Measurements from ENCODE around the gene RPL32. TPM values are rescaled to one million over a fixed set of nuclear protein-coding genes. Genes with fewer than 3 reads are reported as not detected.
"Not testable (repeated sequence)": the region's sequence is repeated elsewhere in the genome, so short reads cannot be mapped to it uniquely, and the experiment has no call there.

RPL32 gene
- total RNA-seq, 1 experiment from 2014 or later: 1,130 TPM

DNA sequence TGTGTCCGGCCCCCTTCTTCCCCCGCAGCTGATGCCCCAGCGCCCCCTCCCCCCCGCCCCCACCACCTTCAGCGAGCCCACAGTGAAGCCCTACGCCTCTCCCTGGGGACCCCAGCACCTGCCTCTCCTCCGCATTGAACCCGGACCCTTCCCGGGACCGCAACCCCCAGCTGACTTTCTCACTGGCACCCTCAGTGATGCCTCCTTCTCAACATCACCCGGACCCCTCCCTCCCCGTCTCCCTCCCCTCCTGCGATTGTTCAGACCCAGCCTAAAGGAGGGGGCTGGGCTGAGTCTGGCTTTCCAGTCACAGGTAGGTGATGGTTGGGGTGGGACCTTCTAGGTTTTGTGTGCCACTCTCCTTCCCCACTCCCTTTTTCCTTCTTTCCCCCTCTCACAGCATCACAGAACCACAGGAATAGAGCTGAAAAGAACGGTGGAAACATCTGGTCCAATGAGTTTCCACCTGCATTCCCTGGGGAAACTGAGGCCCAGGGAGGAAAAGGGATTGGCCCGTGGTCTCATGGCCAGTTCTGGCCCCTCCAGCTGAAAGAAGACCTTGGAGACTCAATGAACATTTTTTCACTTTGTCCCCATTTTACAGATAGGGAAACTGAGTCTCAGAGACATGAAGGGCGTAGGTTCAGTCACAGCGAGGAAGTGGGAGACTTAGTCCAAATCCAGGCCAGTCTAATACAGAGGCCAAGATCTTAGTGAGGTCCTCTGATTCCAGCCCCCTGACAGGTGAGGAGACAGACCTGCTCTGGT lies 44.1 kb downstream of the RPL32 start:
- in situ Hi-C loops (cut with HindIII; ENCODE audit: low pct_unique_long_range_greater_than_20kb, low sequenced_read_pairs): no loop called here
- no peak for DNase-seq (ENCODE audit: low read depth)

DNA sequence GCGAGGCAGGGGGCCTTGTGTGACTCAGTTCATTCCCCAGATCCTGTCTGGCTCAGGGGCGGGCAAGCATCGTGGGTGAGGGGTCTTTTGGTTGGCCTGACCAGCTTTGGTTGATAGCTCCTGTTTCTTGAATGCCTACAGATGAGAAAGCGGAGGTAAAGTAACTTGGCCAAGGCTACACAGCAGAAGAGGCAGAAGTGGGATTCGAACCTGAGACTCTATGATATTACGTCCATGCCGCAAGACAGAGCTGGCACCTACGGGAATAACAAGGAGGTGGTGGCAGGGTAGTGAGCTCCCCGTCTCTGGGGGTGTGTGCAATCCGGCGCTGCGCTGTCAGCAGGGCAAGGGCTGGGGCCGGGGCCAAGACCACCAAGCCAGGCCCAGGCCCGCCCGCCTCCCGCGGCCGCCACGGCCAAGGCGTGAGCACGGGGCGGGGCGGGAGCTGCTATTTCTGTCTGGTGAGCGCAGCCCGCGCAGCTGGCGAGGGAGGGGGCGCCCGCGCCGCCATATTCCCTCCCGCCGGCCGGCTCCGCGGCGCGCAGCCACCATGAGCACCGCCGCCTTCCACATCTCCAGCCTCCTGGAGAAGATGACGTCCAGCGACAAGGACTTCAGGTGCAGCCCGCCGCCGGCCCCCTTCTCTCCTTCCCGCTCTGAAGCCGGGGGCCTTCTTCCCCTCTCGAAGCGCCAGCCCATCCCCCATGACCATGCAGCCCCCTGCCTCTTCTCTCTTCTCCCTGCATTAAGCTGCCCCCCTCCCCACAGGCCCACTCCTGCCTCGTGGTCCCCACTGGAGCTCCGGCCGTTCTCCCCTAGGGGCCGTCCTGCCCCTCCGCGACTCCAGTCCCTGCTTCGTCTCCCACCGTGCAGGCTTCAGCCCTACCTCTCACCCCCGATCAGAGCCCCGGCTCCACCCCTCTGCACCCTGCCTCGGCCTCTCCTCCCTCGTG lies 44.9 kb downstream of the RPL32 start, which contains the start of gene CAND2:
CAND2 (plus strand) TSS at position 510 of the 953 bp plus-strand sequence; CDS start at position 551, 41 bp downstream.
- in situ Hi-C loops (cut with HindIII; ENCODE audit: low pct_unique_long_range_greater_than_20kb, low sequenced_read_pairs): no loop called here
- no peak for DNase-seq (ENCODE audit: low read depth)

DNA sequence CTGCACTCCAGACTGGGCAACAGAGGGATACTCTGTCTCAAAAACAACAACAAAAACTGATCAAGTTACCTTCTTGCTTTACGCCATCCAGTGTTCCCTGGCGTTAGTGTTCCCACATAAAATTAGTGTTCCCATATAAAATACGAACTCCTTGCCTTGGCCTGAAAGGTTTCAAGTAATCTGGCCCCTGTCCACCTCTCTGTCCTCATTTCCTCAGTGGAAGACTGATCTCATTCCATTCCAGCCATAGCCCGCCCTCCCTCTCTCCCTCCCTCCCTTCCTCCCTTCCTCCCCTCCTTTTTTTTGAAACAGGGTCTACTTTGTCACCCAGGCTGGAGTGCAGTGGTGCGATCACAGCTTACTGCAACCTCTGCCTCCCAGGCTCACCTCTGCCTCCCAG lies 47.7 kb downstream of the RPL32 start:
- DNase-seq (ENCODE audit: low read depth): no peak
- in situ Hi-C loops (cut with HindIII; ENCODE audit: low pct_unique_long_range_greater_than_20kb, low sequenced_read_pairs): no loop called here

DNA sequence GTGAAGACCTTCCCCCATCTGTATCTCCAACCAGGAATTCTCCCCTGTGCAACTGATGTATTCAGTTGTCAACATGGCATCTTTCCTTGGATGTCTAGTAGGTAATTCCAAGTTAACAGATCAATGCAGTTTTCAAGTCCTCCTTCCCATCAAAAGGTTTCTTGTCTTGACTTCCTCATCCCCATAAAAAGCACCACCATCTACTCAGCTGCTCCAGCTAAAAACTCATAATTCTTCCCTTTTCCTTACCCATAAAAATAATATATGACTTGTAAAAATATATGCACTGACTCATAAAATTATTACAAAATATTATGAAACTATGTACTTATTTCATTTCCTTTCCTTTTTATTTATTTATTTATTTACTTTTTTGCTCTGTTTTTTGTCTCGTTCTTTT lies 49.9 kb downstream of the RPL32 start:
- DNase-seq (ENCODE audit: low read depth): no peak
- in situ Hi-C loops (cut with HindIII; ENCODE audit: low pct_unique_long_range_greater_than_20kb, low sequenced_read_pairs): no loop called here

DNA sequence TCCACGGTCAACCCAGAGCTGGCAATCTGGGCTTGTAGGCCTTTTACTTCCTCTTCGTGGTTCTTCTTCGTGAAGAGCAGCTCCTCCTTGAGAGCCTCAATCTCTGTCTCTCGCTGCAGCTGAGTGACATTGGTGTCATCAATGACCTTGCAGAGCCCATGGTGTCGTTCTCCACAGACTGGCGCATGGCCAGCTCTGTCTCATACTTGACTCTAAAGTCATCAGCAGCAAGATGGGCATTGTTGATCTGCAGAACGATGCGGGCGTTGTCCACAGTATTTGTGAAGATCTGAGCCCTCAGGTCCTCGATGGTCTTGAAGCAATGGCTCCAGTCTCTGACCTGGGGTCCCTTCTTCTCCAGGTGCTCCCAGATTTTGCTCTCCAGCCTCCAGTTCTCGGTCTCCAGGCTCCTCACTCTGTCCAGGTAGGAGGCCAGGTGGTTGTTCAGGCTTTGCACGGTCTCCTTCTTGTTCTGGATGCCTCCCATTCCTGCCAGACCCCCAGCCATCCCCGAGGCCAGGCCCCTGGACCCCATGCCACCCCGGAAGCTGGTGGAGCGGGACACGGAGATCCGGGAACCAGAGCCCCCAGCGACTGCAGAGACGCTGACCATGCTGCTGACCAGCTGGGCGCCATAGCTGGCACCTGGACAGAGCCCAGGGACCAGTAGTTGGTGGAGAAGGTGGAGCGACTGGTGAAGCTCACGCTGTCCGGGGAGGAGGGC lies 53.2 kb downstream of the RPL32 start:
- DNase-seq (ENCODE audit: low read depth); in situ Hi-C loops (cut with HindIII; ENCODE audit: low pct_unique_long_range_greater_than_20kb, low sequenced_read_pairs): not testable (repeated sequence)

DNA sequence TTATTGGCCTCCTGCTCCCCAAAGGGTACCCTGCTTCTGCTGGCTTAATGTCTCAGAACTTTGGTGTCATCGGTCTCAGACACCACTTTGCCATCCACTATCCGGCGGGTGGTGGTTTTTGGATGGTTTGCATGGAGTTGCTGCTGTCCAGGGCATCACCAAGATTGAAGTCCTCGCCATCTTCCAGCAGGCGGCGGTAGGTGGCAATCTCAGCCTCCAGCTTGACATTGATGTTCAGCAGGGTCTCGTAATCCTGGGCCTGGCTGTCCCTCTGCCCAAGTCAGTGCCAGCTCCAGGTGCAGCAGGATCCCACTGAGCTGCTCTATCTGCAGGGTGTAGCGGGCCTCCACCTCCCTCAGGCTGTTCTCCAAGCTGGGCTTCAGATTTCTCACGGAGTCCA lies 54.0 kb downstream of the RPL32 start:
- in situ Hi-C loops (cut with HindIII; ENCODE audit: low pct_unique_long_range_greater_than_20kb, low sequenced_read_pairs); DNase-seq (ENCODE audit: low read depth): not testable (repeated sequence)

DNA sequence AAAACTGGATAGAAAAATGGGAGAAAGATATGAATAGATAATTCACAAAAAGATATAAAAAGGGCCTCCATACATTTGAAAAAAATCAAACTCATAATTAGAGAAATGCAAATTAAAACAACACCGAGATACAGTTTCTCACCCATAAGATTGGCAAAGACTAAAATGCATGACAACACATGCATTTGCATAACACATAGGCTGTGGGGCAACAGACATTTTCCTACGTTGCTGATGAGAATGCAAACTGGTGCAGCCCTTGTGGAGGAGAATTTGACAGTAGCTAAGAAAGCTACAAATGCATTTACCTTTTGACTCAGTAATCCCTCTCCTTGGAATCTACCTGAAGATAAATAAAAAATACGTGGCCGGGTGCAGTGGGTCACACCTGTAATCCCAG lies 56.3 kb downstream of the RPL32 start:
- no peak for DNase-seq (ENCODE audit: low read depth)
- in situ Hi-C loops (cut with HindIII; ENCODE audit: low pct_unique_long_range_greater_than_20kb, low sequenced_read_pairs): no loop called here

Other genes with a start within 250 kb of the RPL32 start
- 59.0 and 67.3 TPM in 2 replicates for gene RAF1, start 177.4 kb downstream of the RPL32 start, total RNA-seq (2014; rRNA removed; shearing (Covaris generic); ENCODE audit: low replicate concordance)
- gene TMEM40, start 82.3 kb downstream of the RPL32 start, total RNA-seq (2014; rRNA removed; shearing (Covaris generic); ENCODE audit: low replicate concordance): not detected in 2 replicates
- gene CAND2, start 44.9 kb downstream of the RPL32 start, total RNA-seq (2014; rRNA removed; shearing (Covaris generic); ENCODE audit: low replicate concordance): not detected in 2 replicates
- gene IQSEC1, start 231.9 kb upstream of the RPL32 start, total RNA-seq (2014; rRNA removed; shearing (Covaris generic); ENCODE audit: low replicate concordance): 3.2 and 12.2 TPM in 2 replicates